SKM-1 (cell line): ENCODE results near the gene ARL6.

Experiments
- DNase-seq: peaks from one replicate; lab custom pipeline; 2025; ENCODE audit not compliant: unreplicated experiment; lab: John Stamatoyannopoulos, UW

Gene ARL6

DNA sequence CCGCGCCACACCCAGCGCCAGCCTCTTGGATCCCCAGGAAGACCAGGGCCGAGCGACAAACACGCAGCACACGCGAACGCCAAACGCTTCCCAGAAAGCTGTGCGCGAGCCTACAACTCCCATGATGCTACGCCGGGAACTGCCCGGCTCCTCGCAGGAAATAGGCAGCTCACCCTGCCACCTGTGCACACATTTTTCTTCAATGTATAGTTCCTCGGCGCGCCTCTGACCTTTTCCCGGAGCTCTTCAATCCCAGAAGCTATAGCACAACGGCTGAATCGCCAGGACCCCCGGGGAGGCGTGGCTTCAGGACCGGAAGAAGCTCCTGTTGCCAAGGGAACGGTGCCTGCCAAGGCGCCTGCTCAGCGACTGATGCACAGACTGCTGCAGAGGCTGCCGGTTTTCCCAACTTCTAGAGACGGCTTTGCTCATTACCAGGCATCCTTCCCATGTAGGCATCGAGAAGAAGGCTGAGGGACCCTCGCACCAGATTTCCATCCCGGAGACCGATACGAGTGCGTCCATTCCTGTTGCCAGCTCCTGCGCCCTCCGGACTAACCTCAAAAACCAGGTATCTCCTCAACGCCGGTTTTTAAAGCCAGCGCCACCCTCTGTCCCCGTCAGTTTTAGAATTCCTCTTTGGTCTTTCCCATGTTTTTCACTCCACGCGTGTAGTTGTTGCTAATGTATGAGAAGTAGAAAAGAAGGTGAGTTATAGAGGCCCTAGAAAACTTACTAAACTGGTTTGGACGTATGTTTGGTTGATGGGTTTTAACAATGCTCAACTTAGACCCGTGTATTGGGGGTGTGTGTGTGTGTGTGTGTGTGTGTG is at the start of gene ARL6:
ARL6 (plus strand) TSS at position 352 of the 832 bp plus-strand sequence. CDS start 3,350 bp downstream, outside the sequence.
- peak; percentile 80 for DNase-seq

DNA sequence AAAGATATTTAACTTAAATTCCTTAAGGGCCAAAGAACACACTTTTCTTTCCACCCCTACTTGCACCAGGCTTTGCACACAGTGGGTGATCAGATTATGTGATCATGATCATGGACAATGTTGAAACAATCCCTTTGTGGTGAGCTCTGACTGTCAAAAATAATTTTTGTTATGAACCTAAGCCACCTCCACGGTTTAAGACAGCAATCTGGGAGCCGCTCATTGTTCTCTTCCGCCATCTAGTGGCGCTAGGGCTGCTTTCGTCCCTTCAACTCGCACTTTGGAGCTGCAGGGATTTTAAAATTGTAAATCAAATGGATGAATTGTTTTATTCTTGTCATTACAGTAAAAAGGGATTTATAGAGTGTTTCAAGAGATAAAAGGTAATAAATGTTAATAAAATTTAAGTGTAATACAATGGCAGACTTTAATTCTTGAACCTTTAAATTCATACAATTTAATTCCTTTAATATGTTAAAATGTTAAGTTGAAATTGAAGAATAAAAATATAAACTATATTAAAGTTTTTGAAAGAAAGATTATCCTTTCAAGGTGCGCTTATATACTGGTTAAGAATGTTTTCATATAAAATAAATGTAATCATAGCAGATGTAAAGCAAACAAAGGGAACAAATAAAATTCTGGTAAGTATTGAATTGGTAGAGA is 45.3 kb upstream of the ARL6 start:
- peak; percentile 68 for DNase-seq

GRCh38 chr3:97720417-97720816 is 44.1 kb upstream of the ARL6 start:
- DNase-seq: no peak

DNA sequence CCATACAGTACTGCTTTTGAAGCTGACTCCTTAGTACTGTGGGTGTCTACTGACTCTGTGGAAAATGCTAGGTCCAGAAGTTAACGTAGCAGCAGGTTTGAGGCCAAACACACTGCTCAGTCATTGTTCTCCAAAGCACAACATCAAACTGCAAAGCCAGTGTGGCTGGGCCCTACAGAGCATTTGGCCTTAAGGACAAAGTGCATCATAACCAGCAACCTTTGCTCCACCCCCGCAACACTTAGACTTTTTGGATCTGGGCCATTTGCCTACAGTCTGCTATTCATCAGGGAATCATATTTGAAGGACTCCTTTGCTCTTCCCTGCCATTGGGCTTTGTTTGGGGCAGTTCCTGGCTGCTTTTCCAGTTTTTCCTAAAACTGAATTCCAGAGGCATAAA is 43.1 kb upstream of the ARL6 start:
- no peak for DNase-seq

- no peak for DNase-seq
Observed at GRCh38 chr3:97736928-97737327, 27.6 kb upstream of the ARL6 start.

GRCh38 chr3:97738761-97739160 is 25.8 kb upstream of the ARL6 start:
- no peak for DNase-seq

DNA sequence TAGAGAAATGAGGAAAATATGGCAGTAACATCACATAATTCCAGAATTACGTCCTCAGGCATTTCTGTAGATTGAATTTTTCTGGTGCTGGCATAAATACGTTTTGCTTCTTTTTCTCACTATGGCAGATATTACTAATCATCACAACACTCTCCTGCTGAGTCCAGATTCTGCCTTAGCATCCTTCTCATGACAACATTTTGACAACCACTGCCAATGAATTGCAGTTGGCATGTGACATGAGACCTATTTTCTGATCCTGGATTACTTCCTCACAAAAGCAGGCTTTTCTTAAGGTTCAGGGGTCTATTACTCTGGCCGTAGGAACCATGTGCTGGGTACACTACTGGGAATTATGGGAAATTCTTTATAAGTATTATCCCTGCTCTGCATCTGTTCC is 22.5 kb upstream of the ARL6 start:
- DNase-seq: no peak

DNA sequence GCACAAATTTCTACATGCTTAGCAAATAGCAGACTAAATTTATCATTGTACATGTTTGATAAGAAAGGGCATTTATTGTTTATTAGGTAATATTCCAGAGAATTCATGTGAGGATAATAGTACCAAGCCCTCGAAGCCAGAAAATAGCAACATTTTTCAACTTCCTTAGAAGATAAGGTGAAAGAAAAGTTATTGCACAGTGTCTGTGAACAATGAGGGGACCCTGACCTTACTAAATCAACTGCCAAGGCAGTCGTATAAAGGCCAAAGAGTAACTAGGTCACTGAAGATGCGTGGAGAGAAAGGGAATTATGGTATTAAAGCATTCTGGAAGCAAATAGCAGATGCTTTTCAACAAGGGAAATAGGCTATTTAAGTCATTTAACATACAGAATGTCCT is 20.3 kb upstream of the ARL6 start:
- no peak for DNase-seq

DNA sequence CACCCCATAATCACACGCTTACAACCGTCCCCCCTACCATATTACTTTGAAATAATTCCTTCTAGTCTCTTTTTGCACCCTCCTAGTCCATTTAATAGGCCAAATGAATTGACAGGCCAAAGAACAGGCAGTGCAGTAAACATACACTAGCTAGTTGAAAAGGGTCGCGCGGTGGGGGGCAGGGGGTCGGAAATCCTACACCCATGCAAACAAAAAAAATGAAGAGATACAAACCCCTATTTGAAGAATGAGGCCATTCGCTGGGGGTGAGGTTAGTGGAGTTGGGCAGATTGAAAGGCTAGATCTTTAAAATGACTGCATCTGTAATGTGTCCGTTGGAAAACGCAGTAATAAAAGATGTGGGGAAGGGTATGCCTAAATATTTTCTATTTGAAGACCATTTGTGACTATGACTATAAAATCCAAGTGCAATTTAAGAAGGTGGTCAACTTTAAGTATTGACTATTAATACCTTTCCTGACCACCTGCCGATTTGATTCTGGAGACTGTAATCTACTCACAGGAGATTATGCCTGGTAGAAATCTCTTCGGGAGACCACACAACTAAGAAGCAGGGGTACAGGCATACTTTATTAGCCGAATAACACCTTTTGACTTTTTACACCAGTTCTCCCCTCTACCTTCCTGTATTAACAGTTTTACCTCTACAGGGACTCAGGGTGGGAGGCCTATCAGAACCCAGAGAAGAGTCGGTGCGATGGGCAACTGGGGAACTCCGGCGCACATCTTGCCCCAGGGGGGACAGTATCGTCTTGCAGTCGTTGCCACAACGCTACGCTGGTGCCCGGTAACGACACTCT is 762 bp upstream of the ARL6 start:
- no peak for DNase-seq

DNA sequence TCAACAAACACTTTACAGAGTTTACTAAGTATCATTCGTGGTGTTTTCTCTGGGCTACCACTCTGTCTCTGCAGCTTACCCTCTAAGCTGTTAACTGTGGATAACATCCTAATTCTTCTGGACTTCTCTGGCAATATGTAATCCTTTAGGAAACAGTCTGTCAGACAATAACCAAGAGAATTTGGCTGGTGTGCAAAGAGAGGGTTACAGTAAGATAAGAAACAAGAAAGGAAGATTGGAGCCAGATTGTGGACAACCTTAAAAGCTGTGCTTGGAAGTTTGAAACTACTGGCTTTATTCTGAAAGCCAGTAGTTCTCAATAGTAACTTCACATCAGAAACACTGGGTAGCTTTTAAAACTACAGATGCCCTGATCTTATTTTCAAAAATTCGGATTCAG is 778 bp downstream of the ARL6 start:
- no peak for DNase-seq

DNA sequence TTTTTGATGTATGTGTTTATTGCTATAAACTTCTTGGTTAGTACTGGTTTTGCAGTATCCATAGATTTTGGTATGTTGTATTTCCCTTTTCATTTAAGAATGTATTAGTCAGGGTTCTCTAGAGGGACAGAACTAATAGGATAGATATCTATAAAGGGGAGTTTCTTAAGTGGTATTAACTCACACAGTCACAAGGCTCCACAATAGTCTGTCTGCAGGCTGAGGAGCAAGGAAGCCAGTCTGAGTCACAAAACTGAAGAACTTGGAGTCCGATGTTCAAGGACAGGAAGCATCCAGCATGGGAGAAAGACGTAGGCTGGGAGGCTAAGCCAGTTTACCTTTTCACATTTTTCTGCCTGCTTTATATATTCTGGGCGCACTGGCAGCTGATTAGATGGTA is 8.4 kb downstream of the ARL6 start:
- DNase-seq: no peak

DNA sequence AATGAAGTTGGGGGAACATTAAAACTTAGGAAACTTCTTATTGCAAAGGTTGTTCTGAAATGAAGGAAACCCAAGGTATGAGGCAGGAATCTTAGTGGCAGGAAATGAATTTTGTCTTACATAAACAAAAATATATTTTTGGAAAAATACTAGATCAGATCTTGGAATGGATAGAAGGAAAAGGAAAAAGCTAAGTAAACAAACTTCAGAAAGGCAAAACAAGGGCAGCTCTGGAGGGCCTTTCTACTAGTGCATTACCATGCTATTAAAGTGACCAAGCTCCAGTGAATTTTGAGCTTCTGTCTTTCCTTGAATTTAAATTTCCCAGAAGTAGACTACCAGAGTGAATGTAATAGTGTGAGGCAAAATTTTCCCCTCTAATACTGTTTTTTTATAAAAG is 13.6 kb downstream of the ARL6 start:
- DNase-seq: no peak

DNA sequence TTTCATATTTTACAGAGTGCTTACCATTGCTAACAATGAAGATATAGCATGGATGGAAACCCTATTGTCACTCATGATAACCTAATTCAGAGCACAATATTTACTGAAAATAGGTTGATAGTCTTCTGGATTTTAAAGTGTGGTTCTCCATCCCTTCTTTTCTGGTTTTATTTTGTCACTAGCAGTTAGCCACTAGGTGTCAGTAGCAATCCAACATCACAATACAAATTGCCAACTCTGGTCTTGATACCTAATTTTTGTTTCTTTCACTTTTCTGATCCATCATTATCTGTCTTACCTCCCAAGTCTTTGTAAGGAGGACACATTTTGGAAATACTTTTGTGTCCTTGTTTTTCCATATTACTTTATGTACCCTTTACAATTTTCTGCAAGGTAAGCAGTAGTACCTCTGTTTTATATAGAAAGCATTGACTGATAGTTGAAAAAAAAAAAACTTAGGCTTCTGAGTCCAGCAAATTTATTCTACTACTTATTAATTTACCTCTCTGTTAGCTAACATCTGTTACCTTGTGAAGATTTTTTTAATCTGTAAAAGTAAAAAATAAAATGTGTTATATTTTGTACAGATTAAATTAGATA is 29.0 kb downstream of the ARL6 start:
- DNase-seq: peak; percentile 47

DNA sequence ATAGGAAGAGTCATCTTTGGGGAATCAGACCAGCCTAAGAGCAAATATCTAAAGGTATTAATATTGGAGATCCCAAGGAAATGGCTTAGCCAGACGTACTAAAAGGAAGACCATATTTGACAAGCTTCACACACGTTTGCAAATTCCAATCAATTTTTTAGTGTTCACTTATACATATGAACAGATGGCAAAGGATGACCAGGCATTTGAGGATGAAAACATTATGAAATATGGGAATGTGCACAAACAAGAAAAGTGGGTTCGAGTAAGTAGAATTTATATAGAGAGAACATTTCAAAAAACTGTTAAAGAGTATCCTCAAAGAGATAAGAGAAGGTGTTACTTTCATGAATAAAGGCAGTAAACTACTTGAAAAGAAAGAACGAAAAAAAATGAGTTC is 31.4 kb downstream of the ARL6 start:
- no peak for DNase-seq

GRCh38 chr3:97804471-97804870 is 39.9 kb downstream of the ARL6 start:
- no peak for DNase-seq

GRCh38 chr3:97810779-97811390 is 46.3 kb downstream of the ARL6 start:
- no peak for DNase-seq

- DNase-seq: no peak
Observed at GRCh38 chr3:97815149-97815917, 50.8 kb downstream of the ARL6 start.

DNA sequence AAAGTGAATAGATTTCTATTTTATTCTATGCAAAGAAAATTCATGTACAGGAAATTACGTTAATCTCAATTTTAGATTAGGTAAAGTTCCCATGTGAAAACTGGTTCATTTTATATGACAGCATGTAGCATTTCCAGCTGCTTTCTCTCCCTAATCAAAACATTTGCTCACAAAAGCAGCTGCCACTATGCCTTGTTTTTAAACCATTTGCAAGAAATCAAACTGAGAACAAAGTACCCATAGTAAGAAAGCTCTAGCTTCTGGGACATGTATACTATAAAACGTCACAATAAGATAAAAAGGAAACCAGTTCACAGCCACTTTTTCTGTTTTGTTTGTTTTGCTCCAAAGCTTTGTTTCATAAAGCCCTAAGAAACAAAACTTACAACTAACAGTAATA is 52.3 kb downstream of the ARL6 start:
- no peak for DNase-seq

GRCh38 chr3:97817965-97818364 is 53.4 kb downstream of the ARL6 start:
- DNase-seq: no peak

GRCh38 chr3:97820780-97821179 is 56.2 kb downstream of the ARL6 start:
- DNase-seq: no peak
